Osteoblast (primary cell): ENCODE data around the gene TNNC2. TPM values are rescaled to one million over a fixed set of nuclear protein-coding genes. Genes with fewer than 3 reads are reported as not detected.

Experiments used
- DNase-seq: peaks from one replicate; pipeline ENCODE4 v3.0.0; 2011; ENCODE audit warnings: low spot score, mixed read lengths; ENCODE audit not compliant: insufficient read length; ENCODE audit errors: missing footprints
- H2AFZ ChIP-seq: 2 replicates; pipeline ENCODE4 v1.6.0; 2011; ENCODE audit warnings: mild to moderate bottlenecking, low read length
- H3K27ac ChIP-seq: 2 replicates; pipeline ENCODE4 v1.5.1; 2011; ENCODE audit warnings: mild to moderate bottlenecking, low read depth, low read length, moderate library complexity
- H3K27me3 ChIP-seq: 2 replicates; pipeline ENCODE4 v1.6.0; 2012; ENCODE audit warnings: mild to moderate bottlenecking, control low read depth, inconsistent platforms, low read length, moderate library complexity; ENCODE audit not compliant: insufficient read depth
- H3K36me3 ChIP-seq: 2 replicates; pipeline ENCODE4 v1.5.1; 2011; ENCODE audit warnings: mild to moderate bottlenecking, low read length, control low read depth, moderate library complexity; ENCODE audit not compliant: insufficient read depth
- H3K4me1 ChIP-seq: 2 replicates; pipeline ENCODE4 v1.5.1; 2011; ENCODE audit warnings: mild to moderate bottlenecking, low read length, control low read depth, moderate library complexity; ENCODE audit not compliant: insufficient read depth
- H3K4me2 ChIP-seq: 2 replicates; pipeline ENCODE4 v1.6.0; 2011; ENCODE audit warnings: mild to moderate bottlenecking, low read length; ENCODE audit not compliant: insufficient read depth
- H3K4me3 ChIP-seq: fragments of 200-600 bp; sonication (generic); 3 replicates; pipeline ENCODE4 v1.5.1; 2012; ENCODE audit warnings: mild to moderate bottlenecking, low read length, inconsistent platforms; ENCODE audit not compliant: insufficient read depth
- H3K79me2 ChIP-seq: 2 replicates; pipeline ENCODE4 v1.6.0; 2012; ENCODE audit warnings: mild to moderate bottlenecking, low read length, control low read depth, inconsistent platforms; ENCODE audit not compliant: insufficient read depth
- H3K9me3 ChIP-seq: 2 replicates; pipeline ENCODE4 v1.5.1; 2011; ENCODE audit warnings: low read depth, low read length, control low read depth
- H4K20me1 ChIP-seq: 2 replicates; pipeline ENCODE4 v1.6.0; 2012; ENCODE audit warnings: mild to moderate bottlenecking, low read length, control low read depth; ENCODE audit not compliant: insufficient read depth
- CTCF ChIP-seq: IDR thresholded peaks from 2 replicates; pipeline ENCODE4 v1.5.1; 2011; ENCODE audit warnings: mild to moderate bottlenecking, low read depth, low read length, moderate library complexity; ENCODE audit errors: extremely low read depth
- total RNA-seq: library from RNA; depleted of rRNA; stranded (reverse); fragments of >200 nt; gene quantifications from 2 replicates; pipeline ENCODE4 v1.2.3, GENCODE V29; 2012

Gene TNNC2
- total RNA-seq, 1 donor = 0.36 TPM

DNA sequence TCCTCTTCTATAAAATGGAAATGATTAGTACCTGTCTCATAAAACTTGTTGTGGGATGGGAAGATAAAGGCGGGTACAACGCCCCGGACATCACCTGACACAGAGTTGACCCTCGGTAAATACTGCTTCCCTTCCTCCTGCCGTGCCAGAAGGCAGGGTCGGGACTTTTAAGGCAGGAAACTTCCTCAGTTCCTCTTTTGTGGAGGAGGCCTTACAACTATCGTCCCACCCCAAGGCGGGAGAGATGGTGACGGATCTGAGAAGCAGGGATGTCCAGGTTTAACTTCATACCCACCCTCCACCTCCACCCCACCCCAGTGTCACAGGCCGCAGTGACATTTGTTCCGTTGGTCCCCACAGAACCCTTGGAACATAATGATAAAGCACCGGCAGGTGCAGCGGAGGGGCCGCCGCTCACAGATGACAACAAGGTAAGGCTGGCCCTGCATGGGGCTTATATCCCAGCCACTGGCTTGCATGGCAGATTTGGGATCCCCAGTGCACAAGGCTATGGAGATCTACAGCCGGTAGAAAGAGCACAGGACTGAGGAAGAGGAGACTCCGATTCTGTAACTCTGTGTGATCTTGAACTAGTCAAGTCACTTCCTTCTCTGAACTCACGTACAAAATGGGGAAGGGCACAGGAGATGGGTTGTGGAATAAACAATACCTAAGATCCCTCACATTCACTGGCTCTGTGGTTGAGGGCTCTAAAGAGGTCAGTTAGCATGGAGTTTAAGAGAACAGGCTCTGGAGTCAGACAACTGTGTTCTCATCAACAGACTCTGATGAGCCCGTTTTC is 34.6 kb downstream of the TNNC2 start:
- peak; percentile 19 for DNase-seq
- H4K20me1 ChIP-seq = no peaks in the 10 kb centered on the region
- TF ChIP-seq CTCF = no peak
- peaks cover 9% of the 10 kb centered on the region for H3K4me1 ChIP-seq
- H3K27ac ChIP-seq = peak overlapping the region; percentile 81
- peaks cover 16% of the 10 kb centered on the region for H3K79me2 ChIP-seq
- peak overlapping the region; percentile 88 for H2AFZ ChIP-seq
- H3K9me3 ChIP-seq = no peaks in the 10 kb centered on the region
- peaks cover 31% of the 10 kb centered on the region for H3K36me3 ChIP-seq
- peak overlapping the region; percentile 99 for H3K4me2 ChIP-seq
- no peaks in the 10 kb centered on the region for H3K27me3 ChIP-seq
- H3K4me3 ChIP-seq = peak overlapping the region; percentile 97

GRCh38 chr20:45788351-45788750 is 38.8 kb downstream of the TNNC2 start:
- no peak for TF ChIP-seq CTCF
- Histone ChIP-seq H3K4me2 (no peak overlapping the region), H3K4me1 (peaks cover 9% of the 10 kb centered on the region), H4K20me1 (no peaks in the 10 kb centered on the region), H3K36me3 (no peaks in the 10 kb centered on the region), H3K79me2 (peaks cover 16% of the 10 kb centered on the region), H2AFZ (no peak overlapping the region), H3K27ac (no peak overlapping the region), H3K9me3 (no peaks in the 10 kb centered on the region), H3K4me3 (no peak overlapping the region), H3K27me3 (no peaks in the 10 kb centered on the region)
- no peak for DNase-seq

DNA sequence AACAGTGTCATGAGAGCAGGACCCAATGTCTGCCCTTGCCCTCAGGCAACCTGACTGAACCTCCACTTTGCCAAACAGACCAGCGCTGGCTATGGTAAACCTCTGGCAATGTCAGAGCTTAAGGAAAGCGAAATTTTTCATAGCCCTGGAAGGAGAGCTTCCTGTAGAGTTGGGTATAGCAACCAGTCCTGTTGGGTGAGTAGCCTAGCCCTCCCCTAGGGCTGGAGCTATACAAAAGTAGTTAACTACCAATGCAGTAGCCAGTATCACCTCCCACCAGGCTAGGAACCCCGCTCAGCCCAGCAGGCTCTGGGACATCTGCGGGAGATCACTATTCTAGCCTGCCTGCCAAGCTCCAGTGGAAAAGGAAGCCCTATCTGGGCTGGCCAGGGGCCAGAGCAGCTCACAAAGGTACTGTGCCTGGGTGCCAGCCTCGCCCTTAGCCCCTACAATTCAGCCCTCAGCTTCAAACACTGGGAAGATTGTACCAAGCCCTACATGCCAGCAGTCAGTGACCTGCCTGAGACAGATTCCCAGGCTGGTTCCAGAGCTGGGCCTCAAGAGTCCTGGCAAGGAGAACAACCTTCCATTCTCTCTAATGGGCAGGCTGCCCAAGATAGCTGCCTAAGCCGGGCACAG is 43.3 kb downstream of the TNNC2 start:
- DNase-seq = no peak
- no peaks in the 10 kb centered on the region for H3K9me3 ChIP-seq
- H3K79me2 ChIP-seq = no peaks in the 10 kb centered on the region
- H3K4me3 ChIP-seq = no peak overlapping the region
- no peak overlapping the region for H3K4me2 ChIP-seq
- no peak overlapping the region for H3K27ac ChIP-seq
- H3K4me1 ChIP-seq = peaks cover 37% of the 10 kb centered on the region
- TF ChIP-seq CTCF = no peak
- H2AFZ ChIP-seq = no peak overlapping the region
- H4K20me1 ChIP-seq = no peaks in the 10 kb centered on the region
- H3K36me3 ChIP-seq = no peaks in the 10 kb centered on the region
- no peaks in the 10 kb centered on the region for H3K27me3 ChIP-seq

DNA sequence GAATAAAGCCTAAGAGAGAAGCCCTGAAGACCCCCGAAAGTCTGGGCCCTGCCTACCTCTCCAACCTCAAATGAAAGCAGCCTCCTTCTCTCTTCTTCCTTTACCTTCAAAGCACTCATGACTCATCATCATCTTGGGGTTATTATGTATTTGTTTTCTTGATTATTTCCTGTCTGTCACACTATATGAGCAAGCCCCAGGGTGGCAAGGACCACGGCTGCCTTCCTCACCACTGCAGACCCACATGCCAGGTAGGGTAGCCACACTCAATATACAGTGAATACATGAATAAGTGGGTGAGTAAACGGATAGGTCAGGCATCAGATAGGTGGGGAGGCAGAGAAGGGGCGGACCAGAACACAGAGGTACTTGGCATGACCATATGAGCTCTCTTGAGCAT is 44.2 kb downstream of the TNNC2 start:
- H3K4me1 ChIP-seq = peaks cover 46% of the 10 kb centered on the region
- H3K9me3 ChIP-seq = no peaks in the 10 kb centered on the region
- no peaks in the 10 kb centered on the region for H3K36me3 ChIP-seq
- no peak overlapping the region for H3K27ac ChIP-seq
- TF ChIP-seq CTCF = no peak
- H2AFZ ChIP-seq = no peak overlapping the region
- H3K4me3 ChIP-seq = no peak overlapping the region
- H4K20me1 ChIP-seq = no peaks in the 10 kb centered on the region
- no peaks in the 10 kb centered on the region for H3K27me3 ChIP-seq
- H3K79me2 ChIP-seq = no peaks in the 10 kb centered on the region
- no peak overlapping the region for H3K4me2 ChIP-seq
- DNase-seq = no peak
